ENCODE data around the gene PIK3R1.
"Not testable (repeated sequence)": the region's sequence is repeated elsewhere in the genome, so short reads cannot be mapped to it uniquely, and the experiment has no call there.

PIK3R1 gene

GRCh38 chr5:68193481-68194036 lies 22.0 kb upstream of the PIK3R1 start:
- DNase-seq (ENCODE audit: low spot score) = no peak

GRCh38 chr5:68194386-68194785 lies 21.2 kb upstream of the PIK3R1 start:
- no peak for DNase-seq (ENCODE audit: low spot score)

GRCh38 chr5:68195137-68195536 lies 20.4 kb upstream of the PIK3R1 start:
- no peak for DNase-seq (ENCODE audit: low spot score)

- no peak for DNase-seq (ENCODE audit: low spot score)
These were observed 18.7 kb upstream of the PIK3R1 start for GRCh38 chr5:68196876-68197275.

- no peak for DNase-seq (ENCODE audit: low spot score)
These were observed 15.3 kb upstream of the PIK3R1 start for GRCh38 chr5:68200288-68200687.

GRCh38 chr5:68210654-68211053 lies 4.9 kb upstream of the PIK3R1 start:
- DNase-seq (ENCODE audit: low spot score) = not testable (repeated sequence)

- no peak for DNase-seq (ENCODE audit: low spot score)
These were observed 911 bp upstream of the PIK3R1 start for GRCh38 chr5:68214482-68215207.

GRCh38 chr5:68215898-68216244 lies 315 bp downstream of the PIK3R1 start:
- peak; percentile 63 for DNase-seq (ENCODE audit: low spot score)

GRCh38 chr5:68216245-68217046 lies 890 bp downstream of the PIK3R1 start:
- peak; percentile 35 for DNase-seq (ENCODE audit: low spot score)

- peak; percentile 28 for DNase-seq (ENCODE audit: low spot score)
These were observed 1.4 kb downstream of the PIK3R1 start for GRCh38 chr5:68217047-68217355.

GRCh38 chr5:68217528-68217927 lies 2.0 kb downstream of the PIK3R1 start:
- DNase-seq (ENCODE audit: low spot score) = no peak

GRCh38 chr5:68219161-68219816 lies 3.7 kb downstream of the PIK3R1 start:
- no peak for DNase-seq (ENCODE audit: low spot score)

GRCh38 chr5:68220260-68220659 lies 4.7 kb downstream of the PIK3R1 start:
- DNase-seq (ENCODE audit: low spot score) = no peak

GRCh38 chr5:68220914-68221313 lies 5.4 kb downstream of the PIK3R1 start:
- DNase-seq (ENCODE audit: low spot score) = no peak

- no peak for DNase-seq (ENCODE audit: low spot score)
These were observed 5.9 kb downstream of the PIK3R1 start for GRCh38 chr5:68221488-68221887.

GRCh38 chr5:68222310-68222709 lies 6.8 kb downstream of the PIK3R1 start:
- DNase-seq (ENCODE audit: low spot score) = no peak

- no peak for DNase-seq (ENCODE audit: low spot score)
These were observed 7.3 kb downstream of the PIK3R1 start for GRCh38 chr5:68222824-68223354.

- DNase-seq (ENCODE audit: low spot score) = no peak
These were observed 8.3 kb downstream of the PIK3R1 start for GRCh38 chr5:68223904-68224303.

- no peak for DNase-seq (ENCODE audit: low spot score)
These were observed 9.1 kb downstream of the PIK3R1 start for GRCh38 chr5:68224509-68225187.

GRCh38 chr5:68225188-68225910 lies 9.8 kb downstream of the PIK3R1 start:
- DNase-seq (ENCODE audit: low spot score) = peak; percentile 39

GRCh38 chr5:68225911-68226545 lies 10.5 kb downstream of the PIK3R1 start:
- DNase-seq (ENCODE audit: low spot score) = no peak

All from hepatic stellate cell (primary cell).